DMS153 treated with DMSO at 0.1 percent for 48 hours (cell line): ENCODE data around the gene CTXND1.

ENCODE experiments used
- DNase-seq: peaks from one replicate; lab custom pipeline; 2025; ENCODE audit not compliant: unreplicated experiment; lab: John Stamatoyannopoulos, UW

CTXND1 gene

DNA sequence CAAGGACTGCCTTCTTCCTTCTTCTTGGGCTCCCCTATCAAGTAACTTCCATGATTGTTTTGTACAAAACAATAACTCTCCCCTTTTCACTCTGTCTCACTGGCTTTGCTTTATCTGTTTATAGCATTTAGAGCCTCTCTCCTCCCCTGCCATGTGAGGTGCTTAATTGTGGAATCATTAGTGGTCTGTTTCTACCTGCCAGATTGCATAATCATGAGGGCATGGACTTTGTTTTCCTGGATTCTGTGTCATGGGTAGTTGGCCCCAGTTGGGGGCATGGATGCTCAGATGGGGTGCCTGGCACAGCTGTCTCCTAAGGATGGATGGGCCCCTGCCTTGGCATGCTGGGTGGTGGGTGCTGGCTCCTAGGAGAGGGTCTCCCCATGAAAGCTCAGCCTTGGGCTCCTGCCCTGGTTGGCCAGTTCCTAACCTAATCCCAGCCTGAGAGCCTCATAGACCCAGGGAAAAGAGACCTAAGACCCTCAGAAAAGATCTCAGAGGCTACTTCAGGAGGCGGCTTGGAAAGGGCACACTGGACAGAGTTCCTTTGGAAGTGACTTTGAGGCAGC is 8.0 kb upstream of the CTXND1 start:
- no peak for DNase-seq

DNA sequence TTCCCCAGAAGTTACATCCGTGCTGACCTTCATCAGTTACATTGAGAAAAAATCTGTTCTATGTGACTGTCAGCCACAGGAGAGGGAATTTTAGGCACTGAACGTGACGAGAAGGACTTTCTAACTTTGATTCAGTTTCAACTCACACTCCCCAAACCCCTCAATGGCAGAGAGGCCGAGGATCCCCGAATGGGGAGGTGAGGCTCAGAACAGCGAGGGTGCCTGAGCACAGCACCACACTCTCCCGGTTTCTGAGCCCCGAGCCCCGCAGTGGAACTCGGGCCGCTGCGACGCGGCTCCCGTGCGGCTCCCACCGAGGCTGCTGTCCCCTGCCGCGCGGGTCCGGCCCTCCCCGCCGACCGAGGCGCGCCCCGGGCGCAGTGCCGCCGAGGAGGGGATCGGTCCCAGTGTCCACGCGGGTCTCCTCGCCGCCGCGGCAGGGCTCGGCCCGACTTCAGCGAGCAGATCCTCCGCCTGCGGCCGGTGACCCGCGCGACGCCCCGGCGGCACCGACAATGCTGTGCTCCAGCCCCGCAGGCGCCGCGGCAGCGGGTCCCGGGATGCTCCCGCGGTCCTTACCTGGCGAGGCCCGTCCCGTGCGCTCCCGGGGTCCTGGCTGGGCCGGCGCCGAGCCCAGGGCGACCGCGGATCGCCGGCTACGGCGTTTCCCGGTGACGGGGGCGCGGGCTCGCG is 439 bp downstream of the CTXND1 start:
- DNase-seq: no peak

DNA sequence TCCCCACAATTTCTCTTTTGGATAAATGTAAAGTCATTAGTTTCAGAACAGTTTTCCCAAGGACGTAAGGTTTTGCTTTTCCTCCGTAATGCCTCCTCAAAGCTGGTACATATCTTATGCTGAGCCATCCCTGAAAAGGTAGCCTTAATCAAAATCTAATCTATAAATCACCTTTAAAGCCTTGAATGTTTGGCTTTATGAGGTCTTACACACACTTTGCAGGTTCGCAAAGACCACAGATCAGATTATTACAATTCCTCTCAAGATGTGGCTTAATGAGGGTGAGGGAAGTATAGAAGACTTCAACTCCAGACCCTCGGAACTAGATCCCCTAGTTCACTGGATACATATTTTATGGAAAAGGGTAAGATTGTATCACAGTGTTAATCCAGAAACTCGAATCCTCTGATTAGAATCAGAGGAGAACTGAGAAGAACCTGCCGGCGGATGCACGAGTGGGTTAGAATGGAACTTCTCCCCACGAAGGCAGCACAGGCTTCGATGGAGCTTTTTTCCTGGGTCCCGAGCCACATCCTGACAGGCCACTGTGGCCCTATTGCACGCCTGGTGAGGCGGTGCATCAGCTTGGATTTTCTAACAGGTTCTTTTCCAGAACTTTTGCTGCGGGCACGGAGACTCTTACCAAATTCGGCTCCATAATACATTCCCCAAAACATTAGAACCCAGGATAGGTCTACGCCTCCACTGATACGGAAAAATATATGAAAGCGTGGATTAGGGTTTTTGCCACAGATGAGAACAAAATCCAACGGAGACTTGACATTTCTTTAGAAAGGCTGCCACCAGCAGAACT is 1.2 kb downstream of the CTXND1 start:
- no peak for DNase-seq

DNA sequence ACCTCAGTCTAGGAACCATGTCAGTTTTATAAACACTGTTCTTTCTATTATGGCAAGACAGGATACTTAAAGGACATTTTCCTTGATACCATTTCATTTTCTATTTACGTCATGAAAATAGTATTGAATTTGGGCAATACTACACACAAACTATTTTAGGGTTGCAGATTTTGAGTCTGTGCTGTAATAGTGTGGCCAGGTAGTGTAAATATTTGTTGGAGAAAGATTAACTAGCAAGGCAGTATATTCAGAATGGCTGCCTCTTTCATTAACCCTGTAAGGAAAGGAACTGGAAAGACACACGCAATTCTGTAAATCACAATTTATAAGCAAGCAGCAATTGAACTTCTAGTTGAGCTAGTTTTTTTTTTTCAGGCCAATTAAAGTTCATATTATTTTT is 2.0 kb downstream of the CTXND1 start:
- no peak for DNase-seq

DNA sequence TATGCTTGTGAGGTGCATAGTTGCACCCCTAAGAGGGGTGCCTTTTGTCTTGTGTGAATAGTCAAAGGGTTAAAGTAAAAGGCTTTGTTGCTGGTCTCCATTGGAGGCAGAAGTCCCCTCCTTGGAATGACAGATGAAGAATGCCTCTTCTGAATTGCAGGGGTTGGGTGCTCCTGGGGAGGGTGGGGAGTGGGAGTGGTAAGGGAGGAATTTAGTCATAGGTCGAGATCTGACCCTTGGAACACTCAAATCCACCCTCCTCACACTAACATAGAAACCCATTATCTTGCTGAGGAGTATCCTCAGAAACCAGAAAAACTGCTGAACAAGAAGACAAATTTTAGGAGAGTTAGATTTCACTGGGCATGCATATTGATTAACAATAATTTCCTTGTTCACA is 4.7 kb downstream of the CTXND1 start:
- no peak for DNase-seq

DNA sequence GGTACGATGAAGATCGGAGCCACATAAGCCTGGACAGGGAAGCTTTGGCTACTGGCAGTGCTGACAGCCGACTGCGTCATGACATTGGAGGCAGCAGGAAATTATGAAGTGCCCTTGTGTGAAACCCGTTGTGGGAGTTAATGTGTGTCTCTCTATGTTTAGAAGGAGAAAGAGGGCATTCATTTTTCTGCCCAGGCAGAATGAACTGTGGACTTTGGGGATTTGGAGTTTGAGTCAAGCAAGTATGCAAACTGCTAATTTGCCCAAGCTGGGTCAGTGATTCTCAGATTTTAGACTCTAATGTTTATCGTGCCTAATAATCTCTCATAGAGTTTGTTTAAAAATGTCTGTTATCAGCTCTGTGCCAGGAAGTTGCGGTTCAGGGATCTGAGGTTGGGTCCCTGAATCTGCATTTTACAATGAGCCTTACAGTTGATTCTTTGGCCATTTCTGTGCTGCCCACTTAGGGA is 5.6 kb downstream of the CTXND1 start:
- DNase-seq: no peak

DNA sequence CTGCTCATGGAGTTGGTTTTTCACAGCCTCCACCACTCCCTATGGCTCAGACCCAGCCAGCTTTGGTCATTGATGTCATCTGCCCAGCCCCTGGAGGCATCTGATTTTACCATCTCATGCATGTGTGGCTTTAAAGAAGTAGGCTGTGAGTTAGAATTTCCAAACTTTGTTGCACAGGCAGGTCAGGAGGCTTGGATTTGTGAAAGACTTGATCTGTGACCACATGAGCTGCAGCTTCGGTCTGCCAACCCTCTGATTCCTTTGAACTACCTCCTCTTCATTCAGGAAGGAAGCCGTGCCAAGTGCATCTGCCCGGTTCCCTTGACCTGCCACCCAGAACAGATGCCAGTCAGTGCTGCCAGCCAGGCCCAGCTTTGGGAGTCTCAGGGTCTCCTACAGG is 9.2 kb downstream of the CTXND1 start:
- DNase-seq: no peak

DNA sequence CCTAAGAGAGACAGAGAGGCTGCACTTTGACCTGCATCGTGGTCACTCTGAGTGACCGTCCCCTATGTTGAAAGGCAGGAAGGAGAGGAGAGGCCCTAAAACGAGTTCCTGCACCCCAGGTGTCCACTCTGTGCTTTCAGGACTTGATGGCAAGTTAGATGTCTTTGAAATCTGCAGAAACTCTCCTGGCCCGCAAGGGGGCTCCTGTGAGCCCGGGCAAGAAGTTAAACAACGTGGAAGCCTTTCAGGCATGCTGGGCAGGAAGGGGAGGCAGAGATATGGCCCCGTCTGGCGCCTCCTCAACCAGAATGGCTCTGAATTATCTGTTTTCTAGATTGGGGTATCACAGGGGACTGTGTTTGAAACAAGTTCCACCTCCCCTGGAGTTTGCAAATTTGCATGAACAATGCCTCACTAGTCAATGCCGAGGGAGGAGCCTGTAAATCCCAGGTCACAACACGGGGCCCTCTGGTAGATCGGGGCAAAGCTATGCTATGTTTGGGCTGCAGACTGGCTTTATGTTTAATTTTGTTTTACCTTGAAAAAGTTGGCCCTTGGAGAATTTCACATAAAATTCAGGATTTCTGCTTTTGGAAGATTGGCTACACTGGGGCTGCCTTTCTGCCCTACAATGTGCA is 9.8 kb downstream of the CTXND1 start:
- DNase-seq: no peak

DNA sequence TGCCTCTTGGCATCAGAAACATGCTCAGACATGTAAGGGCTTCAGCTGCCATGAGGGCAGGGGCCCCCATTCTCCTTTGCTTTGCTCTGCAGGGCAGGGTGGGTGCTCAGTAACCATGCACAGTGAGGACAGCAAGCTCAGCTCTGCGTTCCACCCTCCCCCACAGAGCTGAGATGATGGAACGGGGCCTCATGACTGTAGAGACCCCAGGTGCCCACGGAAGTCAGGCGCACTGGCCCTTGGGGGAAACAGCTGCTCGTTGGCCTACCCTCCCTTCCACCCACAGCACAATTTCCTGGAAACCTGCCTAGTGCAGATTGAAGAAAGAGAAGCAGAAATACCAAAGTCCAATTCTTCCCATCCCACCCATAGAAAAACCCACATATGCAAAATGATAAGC is 10.5 kb downstream of the CTXND1 start:
- no peak for DNase-seq

DNA sequence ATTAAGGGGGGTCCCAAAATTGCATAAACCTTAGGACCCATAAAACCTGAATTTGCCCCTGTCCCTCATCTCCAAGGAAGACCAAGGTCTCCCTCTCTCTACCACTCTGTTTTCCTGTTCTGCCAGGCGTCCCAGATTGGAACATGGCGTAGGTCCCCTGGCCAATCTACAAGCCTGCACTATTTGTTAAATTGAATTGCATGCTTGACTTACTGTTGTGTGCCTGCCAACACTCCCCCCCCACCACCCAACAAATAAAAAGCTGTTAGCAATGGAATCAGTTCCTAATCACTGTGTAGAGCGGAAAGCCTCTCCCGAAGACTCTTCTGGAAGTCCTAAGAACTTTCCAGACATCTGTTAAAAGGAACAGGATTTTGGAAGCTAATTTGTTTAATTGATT is 11.7 kb downstream of the CTXND1 start:
- no peak for DNase-seq

DNA sequence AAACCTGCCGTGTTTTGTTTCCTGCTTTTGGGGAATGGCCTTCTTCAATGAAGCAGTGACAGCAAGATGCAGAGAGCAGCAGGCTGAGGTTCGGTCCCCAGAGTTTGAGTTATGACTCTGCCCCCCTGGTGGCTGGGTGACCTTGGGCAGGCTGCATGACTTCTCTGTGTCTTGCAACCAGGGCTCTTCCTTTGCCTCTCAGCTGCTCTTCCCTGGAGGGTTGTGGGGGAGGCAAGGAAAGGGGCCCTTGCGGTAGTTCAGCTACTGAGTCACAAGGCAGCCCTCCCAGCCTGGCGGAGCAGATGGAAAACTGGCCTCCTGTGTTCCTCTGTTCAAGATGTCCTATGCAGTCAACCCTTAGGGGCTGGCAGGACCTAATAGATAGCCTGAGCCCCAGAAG is 17.1 kb downstream of the CTXND1 start:
- no peak for DNase-seq

DNA sequence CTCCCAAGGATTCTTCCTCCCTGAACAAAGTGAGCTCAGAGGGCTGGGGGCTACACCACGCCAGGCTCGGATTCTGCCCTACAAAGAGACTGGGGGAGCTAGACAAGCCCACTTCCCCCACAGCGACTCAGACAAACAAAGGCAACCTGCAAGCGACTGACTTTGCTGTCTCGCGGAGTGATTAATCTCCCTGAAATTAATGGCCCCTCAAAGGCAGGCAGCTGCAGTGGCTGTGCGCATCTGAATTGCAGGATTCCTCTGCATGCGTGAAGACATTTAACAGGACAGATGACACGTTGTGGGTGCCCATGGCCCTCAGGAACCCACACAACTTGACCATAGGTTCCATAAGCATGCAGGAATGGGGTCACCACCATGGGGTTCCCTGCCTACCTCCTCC is 18.4 kb downstream of the CTXND1 start:
- no peak for DNase-seq

DNA sequence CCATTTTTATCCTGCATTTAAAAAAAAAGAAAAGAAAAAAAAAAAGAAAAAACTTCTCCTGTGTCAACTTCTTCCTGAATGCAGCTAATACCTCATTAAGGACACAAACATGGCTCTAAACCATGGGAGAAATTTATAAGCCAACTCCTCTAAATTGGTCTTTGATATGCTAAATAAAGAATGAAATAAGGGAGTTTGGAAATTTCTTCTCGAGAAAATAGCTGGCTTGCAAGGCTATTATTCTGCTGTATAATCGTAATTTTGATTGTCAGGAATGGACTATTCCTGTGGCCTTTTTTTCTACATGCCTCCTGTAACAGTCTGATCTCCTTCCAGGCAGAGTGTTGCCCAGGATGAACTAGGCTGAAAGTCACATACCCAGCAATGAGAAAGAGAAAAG is 20.6 kb downstream of the CTXND1 start:
- no peak for DNase-seq

DNA sequence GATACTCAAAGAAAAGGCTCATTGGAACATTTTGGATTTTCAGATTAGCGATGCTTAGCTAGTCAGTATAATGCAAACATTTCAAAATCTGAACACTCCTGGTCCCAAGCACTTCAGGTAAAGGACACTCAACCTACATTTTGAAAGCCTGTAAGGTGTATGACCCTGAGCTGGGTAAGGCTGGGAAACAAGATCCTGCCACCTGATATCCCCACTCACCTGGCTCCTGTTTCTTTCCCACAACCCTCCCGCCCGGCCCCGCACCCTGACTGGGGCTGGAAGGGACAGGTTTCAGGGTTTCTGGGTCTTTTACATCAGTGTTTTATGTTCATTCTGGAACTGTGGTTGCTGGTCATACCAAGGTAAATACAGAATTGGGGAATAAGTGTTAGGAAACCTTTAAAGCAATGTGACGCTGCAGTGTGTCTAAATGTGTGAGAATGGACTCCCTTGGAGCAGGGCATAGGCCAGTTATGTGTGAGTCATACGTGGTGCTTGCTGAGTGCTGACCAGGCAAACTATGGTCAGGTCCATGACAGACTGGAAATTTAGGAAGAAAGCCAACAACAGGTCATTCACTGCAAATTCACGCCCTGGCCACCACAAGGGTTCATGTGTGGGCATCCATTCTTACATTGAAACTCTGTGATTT is 22.9 kb downstream of the CTXND1 start:
- DNase-seq: no peak

DNA sequence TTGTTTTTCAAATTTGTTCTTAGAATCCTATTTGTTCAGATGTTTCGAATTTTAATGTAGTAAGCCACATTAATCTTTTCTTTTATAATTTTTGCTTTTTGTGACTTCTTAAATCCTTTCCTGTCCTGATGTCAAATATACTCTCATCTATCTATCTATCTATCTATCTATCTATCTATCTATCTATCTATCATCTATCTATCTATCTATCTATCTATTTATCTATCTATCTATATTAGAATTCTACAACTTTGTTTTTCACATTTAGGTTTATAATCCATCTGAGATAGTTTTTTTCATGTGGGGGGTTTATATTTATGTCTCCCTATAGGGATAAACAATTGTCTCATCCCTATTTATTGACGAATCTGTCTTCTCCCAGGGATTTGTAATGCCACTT is 32.1 kb downstream of the CTXND1 start:
- DNase-seq: no peak

DNA sequence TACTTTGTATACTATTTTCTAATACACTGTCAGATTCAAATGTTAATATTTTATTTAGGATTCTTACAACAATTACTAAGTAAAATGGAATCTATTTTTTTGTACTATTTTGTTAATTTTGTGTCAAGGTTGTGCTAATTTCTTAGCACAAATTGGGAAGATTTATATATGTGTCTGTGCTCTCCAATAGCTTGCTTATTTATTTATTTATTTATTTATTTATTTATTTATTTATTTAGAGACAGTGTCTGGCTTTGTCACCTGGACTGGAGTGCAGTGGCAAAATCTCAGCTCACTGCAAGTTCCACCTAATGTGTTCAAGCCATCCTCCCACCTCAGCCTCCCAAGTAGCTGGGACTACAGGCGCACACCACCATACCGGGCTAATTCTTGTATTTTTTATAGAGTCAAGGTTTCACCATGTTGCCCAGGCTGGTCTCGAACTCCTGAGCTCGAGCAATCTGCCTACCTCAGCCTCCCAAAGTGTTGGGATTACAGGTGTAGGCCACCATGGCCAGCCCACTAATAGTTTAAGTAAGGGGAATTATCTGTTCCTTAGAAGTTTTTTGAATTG is 34.6 kb downstream of the CTXND1 start:
- DNase-seq: no peak

DNA sequence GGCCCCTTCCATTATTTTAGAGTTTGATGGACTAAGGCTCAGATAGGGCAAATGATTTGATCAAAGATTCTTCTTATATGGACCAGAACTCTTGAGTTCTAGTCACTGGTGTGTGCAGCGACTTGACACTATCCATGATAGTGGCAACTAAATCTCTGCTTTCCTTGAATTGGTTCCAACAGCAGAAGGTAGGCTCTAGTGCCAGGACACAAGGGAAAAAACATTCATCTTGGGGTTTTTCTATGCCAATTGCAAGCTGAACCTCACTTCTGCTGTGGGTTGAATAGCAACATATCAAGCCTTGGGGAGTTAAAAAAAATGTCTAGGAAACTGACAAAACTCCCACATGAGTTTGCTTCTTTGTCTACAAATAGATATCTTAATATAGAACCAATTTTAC is 35.1 kb downstream of the CTXND1 start:
- DNase-seq: no peak

DNA sequence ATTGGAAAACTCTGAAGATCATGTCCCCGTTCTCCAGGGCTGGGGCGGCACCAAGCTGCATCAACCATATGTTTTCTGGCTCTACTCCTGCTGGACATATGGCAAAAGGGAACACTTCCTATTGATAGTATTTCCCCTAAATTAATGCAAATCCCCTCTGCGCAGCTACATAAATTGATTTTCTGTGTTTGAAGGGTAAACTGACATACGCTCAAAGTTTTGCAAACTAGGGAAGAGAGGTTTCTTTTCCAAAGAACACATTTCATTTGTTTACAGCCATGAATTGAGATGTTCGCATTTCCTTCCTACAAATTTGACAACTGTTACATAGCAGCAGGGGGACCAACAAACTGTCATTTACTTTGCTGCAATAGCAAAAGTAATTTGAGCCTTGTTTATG is 35.9 kb downstream of the CTXND1 start:
- no peak for DNase-seq

DNA sequence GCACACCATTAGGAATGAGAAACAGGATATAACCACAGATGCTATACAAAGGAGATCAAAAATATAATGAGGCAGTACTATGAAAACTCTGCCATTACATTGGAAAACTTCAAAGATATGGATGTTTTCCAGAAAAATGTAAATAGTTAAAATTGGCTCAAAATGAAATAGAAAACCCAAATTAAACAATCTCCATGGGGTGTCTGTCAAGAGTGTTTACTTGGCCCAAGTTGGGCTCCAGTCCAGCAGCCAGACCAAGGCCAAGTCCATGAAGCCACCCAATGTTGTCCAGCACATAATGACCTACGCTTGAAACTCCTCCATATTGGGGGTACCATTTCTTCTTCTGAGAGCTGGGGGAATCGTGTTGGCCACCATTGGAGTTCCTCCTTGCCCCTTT is 37.1 kb downstream of the CTXND1 start:
- DNase-seq: no peak

DNA sequence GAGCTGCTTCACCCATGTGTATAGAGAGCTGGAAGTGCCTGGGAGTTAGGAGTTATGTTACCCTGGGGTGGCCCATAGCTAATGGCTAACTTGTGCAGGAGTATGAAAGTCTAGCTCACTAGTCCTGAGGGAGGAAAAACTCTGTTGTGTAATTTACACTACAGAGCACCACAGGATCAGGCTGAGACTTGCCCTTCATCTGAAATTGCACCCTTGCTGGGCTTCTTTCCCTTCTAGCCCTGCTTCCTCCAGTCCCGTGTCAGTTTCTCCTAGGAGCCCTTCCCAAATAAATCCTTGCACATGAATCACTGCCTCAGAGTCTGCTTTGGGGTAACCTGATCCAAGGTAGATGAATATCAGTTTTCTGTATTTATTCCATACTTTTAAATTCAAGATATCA is 40.0 kb downstream of the CTXND1 start:
- DNase-seq: no peak
